K562 (cell line): ENCODE measurements around the gene IL27RA. TPM values are rescaled to one million over a fixed set of nuclear protein-coding genes. Genes with fewer than 3 reads are reported as not detected.
A peak's percentile ranks its signal among the peaks of the same experiment; 100 is the strongest.

Source experiments
- ADNP ChIP-seq: fragments of 200-800 bp; sonication (Bioruptor generic); IDR thresholded peaks from 2 replicates; pipeline ENCODE4 v1.6.1; 2016; ENCODE audit warnings: missing genetic modification characterization, missing compliant biosample characterization
- ASH1L ChIP-seq: fragments of 450-650 bp; IDR thresholded peaks from 2 replicates; pipeline ENCODE4 v1.6.1; 2018; ENCODE audit warnings: borderline replicate concordance, mild to moderate bottlenecking, low read depth; ENCODE audit not compliant: partially characterized antibody
- ATF7 ChIP-seq: fragments of 450-650 bp; IDR thresholded peaks from 2 replicates; pipeline ENCODE4 v1.7.1; 2014; ENCODE audit warnings: mild to moderate bottlenecking, moderate library complexity
- E2F8 ChIP-seq: fragments of 450-650 bp; IDR thresholded peaks from 2 replicates; pipeline ENCODE4 v1.7.1; 2018; ENCODE audit warnings: mild to moderate bottlenecking, low read depth; ENCODE audit not compliant: partially characterized antibody
- ERF ChIP-seq: fragments of 450-650 bp; formaldehyde crosslinking; IDR thresholded peaks from 2 replicates; pipeline ENCODE4 v1.4.0; 2020; ENCODE audit warnings: mild to moderate bottlenecking, mixed read lengths
- ESRRA ChIP-seq: fragments of 450-650 bp; IDR thresholded peaks from 2 replicates; pipeline ENCODE4 v1.6.1; 2014; ENCODE audit warnings: low read depth, mild to moderate bottlenecking, moderate library complexity, borderline replicate concordance
- HDAC3 ChIP-seq: fragments of 450-650 bp; IDR thresholded peaks from 2 replicates; pipeline ENCODE4 v1.6.1; 2018; ENCODE audit warnings: borderline replicate concordance, mild to moderate bottlenecking, moderate library complexity; ENCODE audit not compliant: partially characterized antibody
- ILK ChIP-seq: fragments of 450-650 bp; IDR thresholded peaks from 2 replicates; pipeline ENCODE4 v1.6.1; 2016; ENCODE audit warnings: missing genetic modification characterization, low read depth, mild to moderate bottlenecking, missing compliant biosample characterization, moderate library complexity, borderline replicate concordance
- MAZ ChIP-seq, 2 experiments: fragments of 450-650 bp in 1 of 2; sonication (generic) in 1 of 2; formaldehyde crosslinking; IDR thresholded peaks in 1 of 2; conservative IDR thresholded peaks in 1 of 2; 2 replicates each; pipeline versions ENCODE4 v1.4.0 to v1.5.0; 2020; ENCODE audit warnings: mild to moderate bottlenecking in 1 of 2, missing genetic modification reagents in 1 of 2
- SAFB2 ChIP-seq: fragments of 200-400 bp; formaldehyde crosslinking; IDR thresholded peaks from 2 replicates; pipeline ENCODE4 v1.6.1; 2018; ENCODE audit warnings: borderline replicate concordance, low read length, low read depth, moderate library complexity; ENCODE audit not compliant: severe bottlenecking
- SP1 ChIP-seq: sonication (generic); formaldehyde crosslinking; IDR thresholded peaks from 2 replicates; pipeline ENCODE4 v1.8.1; 2022; ENCODE audit warnings: mild to moderate bottlenecking, missing genetic modification reagents
- TBP ChIP-seq: optimal IDR thresholded peaks from 2 replicates; pipeline ENCODE3; 2011; ENCODE audit warnings: low read depth, low read length, improper control_type of control experiment
- VEZF1 ChIP-seq: fragments of 200-800 bp; sonication (Bioruptor generic); IDR thresholded peaks from 2 replicates; pipeline ENCODE4 v1.6.1; 2017; ENCODE audit warnings: missing genetic modification characterization, missing compliant biosample characterization
- ZBTB2 ChIP-seq: fragments of 450-650 bp; IDR thresholded peaks from 2 replicates; pipeline ENCODE4 v1.6.1; 2016; ENCODE audit warnings: antibody characterized with exemption
- ZC3H8 ChIP-seq: fragments of 450-650 bp; IDR thresholded peaks from 2 replicates; pipeline ENCODE4 v1.6.1; 2017
- ZFP91 ChIP-seq: sonication (generic); formaldehyde crosslinking; IDR thresholded peaks from 2 replicates; pipeline ENCODE4 v1.8.0; 2022; ENCODE audit warnings: mild to moderate bottlenecking, missing genetic modification reagents
- ZNF274 ChIP-seq: IDR thresholded peaks from 2 replicates; pipeline ENCODE4 v1.6.1; 2011; ENCODE audit warnings: low read depth, mild to moderate bottlenecking, low read length, moderate library complexity, borderline replicate concordance
- ZNF408 ChIP-seq: fragments of 250-450 bp; sonication (Bioruptor Pico); IDR thresholded peaks from 2 replicates; pipeline ENCODE4 v1.4.0; 2020; ENCODE audit warnings: low read depth, mild to moderate bottlenecking, moderate library complexity
- ZNF766 ChIP-seq: fragments of 200-800 bp; sonication (Bioruptor generic); conservative IDR thresholded peaks from 2 replicates; pipeline ENCODE4 v1.6.1; 2016; ENCODE audit warnings: missing genetic modification characterization, missing compliant biosample characterization
- polyA plus RNA-seq, 8 experiments: library from polyadenylated mRNA; depleted of rRNA in 4 of 8; stranded (reverse) in 5 of 8; unstranded in 3 of 8; fragments of >200 nt; fragmentation: Nextera tagmentation in 2 of 8; fragmentation: Illumina TruSeq in 1 of 8; extraction: Ambion mirVana in 2 of 8; extraction: Trizol in 1 of 8; gene quantifications; 2 replicates each; pipeline versions ENCODE4 v1.2.1 to v1.2.3, GENCODE V29; 2011 to 2014; ENCODE audit warnings: inconsistent platforms in 1 of 8, missing spikeins in 1 of 8
- total RNA-seq, 7 experiments: library from RNA; depleted of rRNA in 6 of 7; stranded (reverse); fragments of >200 nt in 6 of 7; fragmentation: Illumina TruSeq in 2 of 7; extraction: Trizol in 2 of 7; gene quantifications; 2 replicates each; pipeline versions ENCODE4 v1.2.1 to v1.2.3, GENCODE V29; 2011 to 2021; ENCODE audit warnings: low replicate concordance in 1 of 7

Gene IL27RA
- total and polyA plus RNA-seq, 9 of the 15 experiments (the other 6 are each of a cell fraction or from before 2014, with no cell fraction given): 1.9 to 15.9 (median 12.0) TPM

- TF ChIP-seq ASH1L: no peak
- TF ChIP-seq ZNF274: no peak
- TF ChIP-seq ZC3H8: no peak
- no peak for TF ChIP-seq ZNF766 (CRISPR knock-in tag)
- 0 out of 4 replicates have a peak, but pooled peaks of 1 of the 2 experiments have one; percentile 31 for TF ChIP-seq MAZ (CRISPR knock-in tag; conservative IDR thresholded peaks at IDR 0.05 in 1 of 2, IDR thresholded peaks at IDR 0.05 in 1 of 2)
- TF ChIP-seq ERF: no peak
- TF ChIP-seq TBP: peak; percentile 16
- 0 out of 2 replicates have a peak, but pooled peaks have one; percentile 18 for TF ChIP-seq ZBTB2
- peak; percentile 34; the same call in 1 of the 2 replicates for TF ChIP-seq ATF7
- no peak for TF ChIP-seq HDAC3
- no peak for TF ChIP-seq ILK (tag)
- TF ChIP-seq SAFB2: no peak
- TF ChIP-seq SP1: no peak
- peak; percentile 50; the same call in 1 of the 2 replicates for TF ChIP-seq VEZF1 (CRISPR knock-in tag)
- no peak for TF ChIP-seq E2F8
- peak; percentile 33 for TF ChIP-seq ADNP (tag)
- TF ChIP-seq ZFP91 (CRISPR knock-in tag): no peak
- peak; percentile 98 for TF ChIP-seq ESRRA
- no peak for TF ChIP-seq ZNF408 (CRISPR knock-in tag)
Measured at GRCh38 chr19:14023404-14024235, 7.9 kb upstream of the IL27RA start (continued).
